GM08714 (cell line): ENCODE measurements around the gene SMIM3.
"Not testable (repeated sequence)": the region's sequence is repeated elsewhere in the genome, so short reads cannot be mapped to it uniquely, and the experiment has no call there.

Source experiments
- H3K4me3 ChIP-seq: fragments of 200-500 bp; sonication (Bioruptor generic); 2 replicates; pipeline ENCODE4 v1.5.1; 2014; ENCODE audit warnings: mild to moderate bottlenecking, low read length, inconsistent platforms
- ZNF274 ChIP-seq: IDR thresholded peaks from 2 replicates; pipeline ENCODE4 v1.6.1; 2012; ENCODE audit warnings: mild to moderate bottlenecking, low read depth, low read length

The SMIM3 gene

GRCh38 chr5:150779397-150780186, 1.0 kb downstream of the SMIM3 start:
- peak overlapping the region; percentile 72; the same call in 1 of the 2 replicates for H3K4me3 ChIP-seq
- TF ChIP-seq ZNF274 = no peak

- no peak for TF ChIP-seq ZNF274
- peak overlapping the region; percentile 72; the same call in 1 of the 2 replicates for H3K4me3 ChIP-seq
Observed at GRCh38 chr5:150780187-150780692, 1.7 kb downstream of the SMIM3 start.

DNA sequence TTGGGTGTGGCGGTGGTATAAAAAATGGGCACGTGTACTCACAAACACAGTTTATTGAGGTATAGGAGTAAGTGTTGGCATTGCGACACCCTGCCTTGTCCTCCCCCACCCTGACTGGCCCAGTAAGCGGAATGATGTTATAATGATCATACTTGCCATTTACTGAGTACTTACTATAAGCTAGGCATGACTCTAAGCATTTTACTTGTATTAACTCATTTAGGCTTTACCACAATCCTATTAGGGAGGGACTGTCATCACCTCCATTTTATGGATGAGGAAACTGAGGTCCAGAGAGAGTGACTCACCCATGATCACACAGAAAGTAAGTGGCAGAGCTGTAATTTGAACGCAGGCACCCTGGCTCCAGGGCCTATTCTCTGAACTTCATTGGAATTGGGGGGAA, 2.3 kb downstream of the SMIM3 start:
- peak overlapping the region; percentile 41; the same call in 1 of the 2 replicates for H3K4me3 ChIP-seq
- no peak for TF ChIP-seq ZNF274

- TF ChIP-seq ZNF274 = no peak
- no peak overlapping the region; the same call in 1 of the 2 replicates for H3K4me3 ChIP-seq
Observed at GRCh38 chr5:150781706-150782614, 3.4 kb downstream of the SMIM3 start.

- H3K4me3 ChIP-seq = peak overlapping the region; percentile 46; the same call in 1 of the 2 replicates
- TF ChIP-seq ZNF274 = no peak
Observed at GRCh38 chr5:150782850-150783249, 4.3 kb downstream of the SMIM3 start.

DNA sequence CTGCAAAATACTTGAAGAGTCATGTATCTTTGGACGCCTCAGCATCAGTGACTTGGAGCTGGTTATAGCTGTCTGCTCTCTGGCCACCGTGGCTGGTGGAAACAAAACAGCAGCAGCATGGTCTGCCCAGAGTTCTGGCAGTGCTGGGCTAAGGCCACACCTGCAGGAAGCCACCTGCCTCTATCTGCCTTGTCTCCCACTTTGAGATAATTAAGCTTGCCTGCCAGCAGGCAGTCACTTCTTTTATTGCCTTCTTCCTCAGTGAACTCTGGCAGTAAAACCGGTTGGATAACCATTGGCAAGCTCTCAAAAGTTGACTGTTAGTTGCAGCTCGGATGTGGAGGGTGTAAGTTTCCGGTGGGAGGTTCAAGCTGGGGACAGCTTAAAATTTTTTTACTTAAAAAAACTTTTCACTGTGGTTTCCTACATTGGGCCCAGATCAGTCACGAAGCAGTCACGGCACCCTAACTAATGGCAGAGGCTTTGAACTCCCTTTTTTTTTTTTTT, 4.9 kb downstream of the SMIM3 start:
- TF ChIP-seq ZNF274 = no peak
- H3K4me3 ChIP-seq = peak overlapping the region; percentile 46; the same call in 1 of the 2 replicates

DNA sequence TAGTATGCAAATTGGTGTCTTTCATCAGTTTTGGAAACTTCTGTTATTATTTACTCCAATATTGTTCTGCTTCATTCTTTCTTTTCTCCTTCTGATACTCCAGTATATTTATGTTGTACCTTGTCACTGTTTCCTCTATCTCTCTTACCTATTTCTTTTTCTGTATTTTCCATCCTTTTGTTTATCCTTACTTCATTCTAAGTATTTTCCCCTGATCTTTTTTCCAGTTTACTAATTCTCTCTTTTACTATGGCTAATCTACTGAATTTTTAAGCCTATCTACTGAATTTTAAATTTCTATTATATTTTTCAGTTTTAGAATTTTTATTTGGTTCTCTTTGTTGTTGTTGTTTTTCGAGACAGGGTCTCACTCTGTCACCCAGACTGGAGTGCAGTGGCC, 7.4 kb downstream of the SMIM3 start:
- H3K4me3 ChIP-seq = no peak overlapping the region
- TF ChIP-seq ZNF274 = no peak

GRCh38 chr5:150786876-150787275, 8.3 kb downstream of the SMIM3 start:
- TF ChIP-seq ZNF274 = no peak
- H3K4me3 ChIP-seq = no peak overlapping the region

DNA sequence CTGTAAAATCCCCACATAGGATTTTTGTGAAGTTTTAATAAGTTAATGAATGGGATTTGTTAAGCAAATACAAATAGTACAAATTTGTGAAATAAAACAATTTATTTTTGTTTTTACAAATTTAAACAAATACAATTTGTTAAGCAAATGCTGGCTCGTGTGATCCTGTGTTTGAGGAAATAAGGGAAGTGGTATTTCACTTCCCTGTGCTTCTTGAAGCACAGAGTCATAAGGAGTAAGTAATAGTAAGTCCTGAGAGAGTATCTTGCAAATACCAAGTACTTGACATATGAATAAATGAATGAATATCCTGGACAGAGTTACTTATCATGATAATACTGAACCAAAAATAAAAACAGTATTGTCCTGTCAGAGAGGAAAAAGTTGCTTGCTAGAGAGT, 9.1 kb downstream of the SMIM3 start:
- H3K4me3 ChIP-seq = no peak overlapping the region
- no peak for TF ChIP-seq ZNF274

- no peak for TF ChIP-seq ZNF274
- H3K4me3 ChIP-seq = no peak overlapping the region; the same call in 1 of the 2 replicates
Observed at GRCh38 chr5:150788977-150789376, 10.4 kb downstream of the SMIM3 start.

DNA sequence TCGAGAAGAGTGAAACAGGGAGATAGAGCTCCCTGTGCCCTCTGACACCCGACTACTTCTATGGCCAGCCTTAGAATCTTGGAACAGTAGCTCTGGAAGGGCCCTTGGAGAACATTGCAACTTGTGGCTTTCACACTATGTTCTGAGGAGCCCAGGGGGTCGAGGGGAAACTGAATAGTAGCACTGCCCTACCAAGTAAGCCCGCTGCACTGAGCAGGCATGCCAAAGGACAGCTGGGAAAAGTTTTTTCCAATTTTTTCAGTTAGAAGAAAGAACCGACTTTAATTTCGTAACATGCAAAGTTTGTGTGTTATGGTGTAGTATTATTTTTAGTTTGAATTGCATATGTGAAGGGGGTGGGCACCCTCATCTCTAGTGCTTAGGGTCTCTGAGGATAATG, 10.9 kb downstream of the SMIM3 start:
- TF ChIP-seq ZNF274 = no peak

DNA sequence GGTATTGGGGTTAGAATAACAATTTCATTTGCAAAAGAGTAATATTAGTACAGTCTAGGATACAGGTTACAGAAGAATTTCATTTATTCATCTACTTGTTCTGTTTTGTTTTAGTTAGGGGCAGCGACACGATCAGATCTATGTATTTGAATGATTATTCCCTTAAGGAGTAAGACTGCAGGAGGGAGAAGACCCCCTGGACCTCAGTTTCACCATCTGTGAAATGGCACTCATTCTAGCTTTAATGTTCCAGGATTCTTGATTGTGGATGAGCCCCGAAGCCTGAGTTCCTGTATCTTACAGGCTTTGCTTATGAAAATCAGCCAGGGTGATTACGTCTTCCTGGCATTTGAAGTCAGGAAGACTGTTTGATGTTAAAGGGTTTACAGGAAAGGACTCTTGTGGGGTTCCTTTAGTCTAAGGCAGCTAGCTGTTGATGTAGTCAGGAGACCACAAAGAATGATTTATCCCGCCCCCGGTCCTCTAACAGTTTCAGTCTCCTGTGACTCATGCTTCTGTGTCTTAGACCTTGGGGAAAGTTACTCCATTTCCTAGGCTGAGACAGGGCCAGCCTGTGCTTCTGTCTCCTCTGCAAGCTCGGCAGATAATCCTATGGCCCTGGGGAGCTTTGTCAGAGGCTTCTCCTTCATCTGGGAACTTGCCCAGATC, 11.5 kb downstream of the SMIM3 start:
- peak overlapping the region; percentile 41; the same call in 1 of the 2 replicates for H3K4me3 ChIP-seq
- TF ChIP-seq ZNF274 = no peak

More for the DNA sequence above, 10.9 kb downstream of the SMIM3 start:
- peak overlapping the region; percentile 41; the same call in 1 of the 2 replicates for H3K4me3 ChIP-seq

GRCh38 chr5:150791536-150791935, 13.0 kb downstream of the SMIM3 start:
- TF ChIP-seq ZNF274 = no peak
- H3K4me3 ChIP-seq = no peak overlapping the region

GRCh38 chr5:150793423-150793888, 14.9 kb downstream of the SMIM3 start:
- not testable (repeated sequence) for H3K4me3 ChIP-seq

DNA sequence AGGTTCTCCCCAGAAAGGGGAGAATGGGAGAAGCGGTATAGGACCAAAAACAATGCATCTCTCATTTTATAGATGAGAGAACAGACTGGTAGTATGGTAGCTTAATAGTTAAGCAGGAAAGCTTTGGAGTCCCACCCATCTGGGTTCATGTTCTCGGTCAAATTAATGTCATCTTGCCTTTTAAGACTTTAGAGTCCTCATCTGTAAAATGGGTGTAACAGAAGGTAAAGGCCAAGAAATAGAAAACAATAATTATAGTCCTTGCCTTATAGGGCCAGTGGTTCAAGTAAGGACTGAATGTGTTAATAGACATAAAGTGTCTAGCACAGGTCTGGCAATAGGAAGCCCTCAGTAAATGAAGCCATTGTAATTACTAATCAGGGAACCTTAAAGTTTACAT, 16.4 kb downstream of the SMIM3 start:
- H3K4me3 ChIP-seq = no peak overlapping the region
- TF ChIP-seq ZNF274 = no peak
